GM19238 (cell line): ENCODE results near the gene ZNF148.
"Not testable (repeated sequence)": the region's sequence is repeated elsewhere in the genome, so short reads cannot be mapped to it uniquely, and the experiment has no call there.

ENCODE experiments used
- DNase-seq: peaks from one replicate; pipeline ENCODE4 v3.0.0; 2011; ENCODE audit warnings: low spot score; ENCODE audit not compliant: insufficient read length

ZNF148 gene

DNA sequence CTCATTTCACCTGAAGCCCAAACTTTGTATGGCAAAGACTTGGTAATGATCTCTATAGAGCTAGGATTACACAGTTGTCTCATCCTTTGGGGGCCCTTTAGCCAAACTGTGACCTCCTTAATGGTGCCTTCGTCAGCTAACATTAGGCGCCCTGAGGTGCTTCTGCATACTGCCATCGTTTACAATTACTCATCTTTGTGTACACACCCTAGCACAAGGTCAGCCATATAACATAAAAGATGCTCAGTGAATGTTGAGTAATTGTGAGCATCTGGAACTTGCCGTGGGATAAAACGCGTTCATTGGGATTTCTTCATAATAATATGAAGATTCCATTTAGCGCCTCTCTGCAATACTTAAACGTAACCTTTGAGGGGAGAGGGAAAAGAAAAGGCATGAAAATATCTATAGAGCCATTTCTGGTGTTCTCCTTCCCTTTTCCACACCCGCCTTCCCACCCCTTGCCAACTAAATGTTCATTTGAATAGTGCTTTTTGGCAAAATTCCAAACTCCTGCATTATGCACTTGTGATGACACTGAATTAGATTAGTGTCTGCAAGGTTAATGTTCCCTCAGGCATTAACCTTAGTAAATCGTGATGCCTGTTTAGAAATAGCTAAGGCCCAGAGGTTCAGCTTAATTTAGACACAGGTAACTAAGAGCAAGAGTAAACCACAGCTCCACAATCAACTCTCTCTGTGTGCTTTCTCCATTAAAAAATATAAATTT is 990 bp upstream of the ZNF148 start:
- DNase-seq = no peak

DNA sequence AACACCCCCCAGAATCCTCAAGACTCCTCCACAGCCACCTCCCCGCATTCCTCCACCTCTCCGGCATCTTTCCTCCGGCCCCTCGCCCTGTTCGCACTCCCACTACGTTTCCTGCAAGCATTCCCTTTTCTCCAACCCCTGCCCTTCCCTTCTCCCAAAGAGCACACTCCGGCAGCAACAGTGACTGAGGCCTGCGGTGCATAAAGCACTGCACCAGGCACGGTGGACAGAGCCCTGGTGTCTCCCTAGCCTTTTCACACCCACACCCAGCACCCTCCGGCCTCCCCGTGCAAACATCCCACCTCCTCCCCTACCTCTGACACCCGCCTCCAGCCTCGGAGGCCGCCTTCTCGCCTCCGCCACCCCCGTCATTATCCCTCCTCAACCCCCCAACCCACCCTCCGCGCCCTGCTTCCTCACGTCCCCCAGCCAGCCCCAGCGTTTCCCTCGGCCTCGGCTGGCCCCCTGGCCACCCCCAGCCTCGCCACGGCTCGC is 577 bp downstream of the ZNF148 start:
- DNase-seq = peak; percentile 58

DNA sequence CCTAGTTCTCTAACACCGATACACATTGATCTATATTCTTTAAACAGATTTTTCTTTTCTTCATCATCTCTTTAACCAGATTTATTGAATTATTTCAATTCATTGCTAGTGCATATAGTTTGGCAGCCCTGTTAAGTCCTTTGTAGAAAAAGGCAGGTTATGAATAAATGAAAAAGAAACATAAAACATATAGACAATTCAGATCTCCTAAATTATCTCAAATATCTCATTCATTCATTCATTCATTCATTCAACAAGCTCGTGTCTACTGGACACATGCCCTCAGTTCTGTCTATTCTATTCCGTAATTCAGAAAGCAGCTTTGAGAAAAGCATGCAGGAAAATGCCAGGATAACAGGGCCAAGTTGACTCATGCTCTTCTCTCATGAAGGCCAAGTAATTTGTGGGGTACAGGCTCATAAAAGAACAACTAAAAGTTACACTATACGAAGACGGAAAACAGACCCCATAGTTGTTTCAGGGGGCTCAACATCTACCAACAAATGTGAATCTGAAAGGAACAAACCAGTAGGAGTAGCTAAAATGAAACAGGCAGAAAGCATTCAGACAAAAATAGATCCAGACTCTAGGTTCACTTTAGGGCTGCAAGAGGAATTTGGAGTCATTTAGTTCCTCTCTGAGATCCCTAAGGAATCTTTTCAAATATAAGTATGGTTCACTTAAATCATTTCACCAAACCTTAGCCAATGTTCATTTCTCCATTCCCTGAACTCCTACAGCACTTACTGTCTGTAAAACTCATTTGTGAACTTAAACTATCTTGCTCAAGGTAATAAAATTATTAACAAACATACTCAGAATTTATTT is 7.5 kb downstream of the ZNF148 start:
- no peak for DNase-seq

DNA sequence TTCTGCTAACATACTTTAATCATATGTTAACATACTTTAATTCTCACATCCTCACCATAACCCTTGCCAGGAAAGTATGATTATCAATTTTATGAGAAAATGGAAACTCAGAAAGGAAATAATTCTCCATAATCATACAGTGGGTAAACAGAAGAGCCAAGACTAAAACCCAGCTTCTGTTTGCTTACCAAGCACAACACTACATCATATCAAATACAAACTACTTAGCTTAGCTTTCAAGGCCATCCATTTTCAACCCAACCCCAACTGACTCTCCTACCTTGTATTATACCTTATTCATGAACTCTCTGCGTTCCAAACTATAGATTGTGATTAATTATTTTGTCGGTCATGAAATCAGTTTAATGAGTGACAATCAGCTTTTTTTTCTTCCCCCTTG is 9.0 kb downstream of the ZNF148 start:
- no peak for DNase-seq

DNA sequence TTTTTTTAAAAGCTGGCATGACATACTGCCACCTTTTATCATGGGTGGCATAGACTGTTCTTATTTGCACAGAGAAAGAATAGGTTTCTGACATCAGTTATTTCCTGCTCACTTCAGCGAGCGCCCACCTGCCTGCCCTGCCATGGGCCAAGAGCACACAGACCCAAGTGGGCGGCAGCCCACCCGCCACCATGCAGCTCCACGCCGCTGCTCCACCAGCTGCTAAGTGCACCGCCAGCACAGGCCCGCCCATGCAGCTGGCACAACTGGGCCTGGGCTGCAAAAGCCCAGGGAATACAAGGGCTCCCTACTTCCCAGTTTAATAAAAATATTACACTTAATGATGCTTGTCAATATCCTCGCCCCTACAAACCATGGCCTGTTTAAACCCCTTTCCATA is 15.4 kb downstream of the ZNF148 start:
- DNase-seq = no peak

DNA sequence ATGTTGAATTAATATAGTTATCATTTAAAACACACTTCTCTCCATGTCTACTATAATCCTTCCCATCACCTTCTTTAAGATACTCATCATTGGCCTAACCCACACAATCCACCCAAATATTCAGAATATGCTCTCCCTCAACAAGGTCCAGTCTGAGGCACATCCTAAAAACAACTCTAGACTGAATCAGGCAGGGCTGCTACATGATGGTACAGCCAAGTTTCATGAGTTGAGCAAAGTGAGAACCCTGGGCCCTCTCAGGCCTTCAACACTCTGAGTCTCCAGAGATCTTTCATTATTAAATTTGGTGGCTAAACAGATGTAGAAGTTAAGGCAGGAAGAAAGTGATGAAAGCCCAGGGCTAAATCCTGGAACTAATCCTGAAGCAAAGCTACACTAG is 16.2 kb downstream of the ZNF148 start:
- no peak for DNase-seq

DNA sequence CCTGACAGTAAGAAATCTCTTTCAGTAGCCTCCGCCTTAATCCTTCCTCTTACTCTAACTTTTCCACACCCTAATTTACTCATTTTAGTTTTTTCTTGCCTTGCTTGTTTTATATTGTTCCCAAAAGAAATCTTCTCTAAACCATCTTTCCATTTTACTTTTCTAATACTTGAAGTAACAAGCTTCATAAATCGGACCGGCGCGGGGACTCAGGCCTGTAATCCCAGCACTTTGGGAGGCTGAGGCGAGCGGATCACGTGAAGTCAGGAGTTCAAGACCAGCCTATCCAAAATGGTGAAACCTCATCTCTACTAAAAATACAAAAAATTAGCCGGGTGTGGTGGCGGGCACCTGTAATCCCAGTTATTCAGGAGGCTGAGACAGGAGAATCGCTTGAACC is 17.3 kb downstream of the ZNF148 start:
- no peak for DNase-seq

DNA sequence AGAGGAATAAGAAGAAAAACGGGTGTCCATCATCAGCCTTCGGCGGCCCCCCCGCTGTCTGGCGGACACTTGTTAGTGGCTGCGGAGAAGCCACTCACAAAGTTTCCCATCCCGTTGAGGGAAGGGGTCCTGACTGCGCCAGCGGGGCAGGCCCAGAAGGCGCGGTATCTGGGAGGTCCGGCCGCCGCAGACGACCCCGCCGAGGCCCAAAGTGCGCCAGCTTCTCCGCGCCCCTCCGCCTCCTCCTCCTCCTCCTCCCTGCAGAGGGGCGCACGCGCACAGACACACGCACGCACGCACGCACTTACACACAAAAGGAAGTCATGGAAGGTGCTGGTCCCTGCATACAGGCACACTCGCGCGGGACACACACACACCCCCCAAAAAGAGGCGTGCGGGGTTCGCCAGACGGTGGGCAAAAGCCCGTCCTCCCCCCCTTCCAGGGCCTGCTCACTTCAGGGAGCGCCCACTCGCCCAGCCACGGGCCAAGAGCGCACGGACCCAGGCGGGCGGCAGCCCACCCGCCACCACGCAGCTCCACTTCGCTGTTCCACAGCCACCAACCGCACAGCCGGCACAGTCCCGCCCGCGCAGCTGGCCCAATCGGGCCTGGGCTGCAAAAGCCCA is 18.0 kb downstream of the ZNF148 start:
- peak; percentile 60 for DNase-seq

DNA sequence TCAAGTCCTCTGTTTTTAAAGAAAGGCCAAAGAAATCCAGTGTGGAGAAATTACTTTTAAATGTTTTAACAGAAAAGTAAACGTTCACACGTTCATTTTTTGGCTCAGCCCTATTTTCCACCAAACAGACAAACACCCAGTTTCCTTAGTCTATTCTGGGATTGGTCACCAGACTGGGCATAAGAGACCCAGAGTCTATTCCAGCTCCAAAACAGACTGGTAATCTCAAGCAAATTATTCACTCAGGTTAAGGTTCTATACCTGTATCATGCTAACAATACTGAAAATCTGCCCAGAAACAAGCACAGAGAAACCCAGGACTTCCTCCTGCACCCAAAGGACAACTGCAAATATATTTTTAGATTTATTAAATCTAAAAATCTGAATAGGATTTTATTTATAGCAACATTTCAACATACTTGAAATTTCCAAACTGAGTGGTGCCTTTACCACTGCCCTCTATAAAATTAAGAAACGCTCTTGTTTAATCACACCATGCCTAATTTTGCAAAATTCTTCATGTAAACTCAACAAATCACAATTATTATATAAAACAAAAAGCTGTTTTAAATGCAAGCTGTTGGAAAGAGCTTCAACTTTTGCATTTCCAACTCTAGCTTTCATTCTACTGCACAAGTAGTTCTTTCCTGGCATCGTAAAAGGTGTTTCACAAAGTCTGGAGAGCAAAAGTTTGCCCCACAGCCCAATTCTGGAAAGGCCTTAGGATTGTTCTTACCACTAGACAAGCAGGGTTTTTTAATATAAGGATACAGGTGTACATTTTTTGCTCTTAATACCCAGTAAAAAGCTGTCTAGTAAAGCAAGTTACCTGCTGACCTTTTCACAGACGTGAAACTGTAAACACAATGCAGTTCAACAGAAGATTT is 18.7 kb downstream of the ZNF148 start:
- DNase-seq = no peak

DNA sequence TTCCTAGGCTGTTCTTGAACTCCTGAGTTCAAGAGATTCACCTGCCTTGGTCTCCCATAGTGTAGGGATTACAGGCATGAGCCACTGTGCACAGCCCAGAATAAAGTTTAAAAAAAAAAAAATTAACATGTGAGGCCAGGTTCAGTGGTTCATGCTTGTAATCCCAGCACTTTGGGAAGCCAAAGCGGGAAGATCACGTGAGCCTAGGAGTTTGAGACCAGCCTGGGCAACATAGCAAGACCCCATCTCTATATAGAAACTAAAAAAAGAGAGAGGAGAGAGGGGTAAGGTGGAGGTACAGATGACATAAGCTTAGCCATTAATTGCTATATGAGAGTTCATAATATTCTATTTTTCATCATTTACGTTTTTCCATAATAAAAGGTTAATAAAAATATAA is 21.5 kb downstream of the ZNF148 start:
- no peak for DNase-seq

DNA sequence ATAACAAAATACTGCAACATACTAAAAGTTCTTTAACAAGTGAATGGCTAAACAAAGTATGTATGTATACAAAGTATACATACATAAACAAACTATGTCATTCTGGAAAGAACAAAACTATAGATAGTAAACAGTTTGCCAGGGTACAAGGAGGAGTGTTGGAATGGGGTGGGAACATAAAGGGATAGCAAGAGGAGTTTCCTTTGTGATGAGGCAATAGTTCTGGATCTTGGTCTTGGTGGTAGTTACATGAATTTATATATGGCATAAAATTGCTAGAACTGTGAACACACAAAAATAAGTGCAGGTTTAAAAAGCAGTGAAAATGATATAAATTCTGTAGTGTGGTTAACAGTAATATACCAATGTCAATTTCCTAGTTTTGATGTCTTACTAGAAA is 22.0 kb downstream of the ZNF148 start:
- no peak for DNase-seq

DNA sequence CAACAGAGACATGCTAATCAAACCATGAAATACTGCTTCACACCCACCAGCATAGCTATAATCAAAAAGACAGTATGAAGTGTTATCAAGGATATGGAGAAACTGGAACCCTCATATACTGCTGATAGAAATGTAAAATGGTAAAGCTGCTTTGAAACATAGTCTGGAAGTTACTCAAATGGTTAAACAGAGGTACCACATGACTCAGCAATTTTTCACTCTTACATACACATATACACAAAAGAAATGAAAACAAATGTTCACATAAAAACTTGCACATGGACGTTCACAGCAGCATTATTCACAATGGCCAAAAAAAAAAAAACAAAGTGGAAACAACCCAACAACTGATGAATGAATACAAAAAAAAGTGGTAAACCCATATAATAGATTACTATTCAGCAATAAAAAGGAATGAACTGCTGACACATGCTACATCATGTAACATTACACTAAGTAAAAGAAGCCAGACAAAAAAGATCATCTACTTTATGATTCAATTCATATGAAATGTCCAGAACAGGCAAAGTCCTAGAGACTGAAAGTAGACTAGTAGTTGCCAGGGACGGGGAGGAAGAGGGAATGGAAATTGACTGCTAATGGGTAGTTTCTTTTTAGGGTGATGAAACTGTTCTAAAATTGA is 23.2 kb downstream of the ZNF148 start:
- DNase-seq = no peak

DNA sequence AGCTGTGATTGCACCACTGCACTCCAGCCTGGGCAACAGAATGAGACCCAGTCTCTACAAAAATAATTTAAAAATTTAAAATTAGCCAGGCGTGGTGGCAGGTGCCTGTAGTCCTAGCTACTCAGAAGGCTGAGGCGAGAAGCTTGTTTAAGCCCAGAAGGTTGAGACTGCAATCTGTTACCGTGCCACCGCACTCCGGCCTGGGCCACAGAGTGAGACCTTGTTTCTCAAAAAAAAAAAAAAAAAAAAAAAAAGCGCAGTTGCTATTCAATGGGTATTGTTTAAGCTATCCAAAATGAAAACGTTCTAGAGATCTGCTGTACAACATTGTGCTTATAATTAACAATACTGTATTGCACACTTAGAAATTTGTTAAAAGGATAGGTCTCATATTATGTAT is 24.0 kb downstream of the ZNF148 start:
- DNase-seq = no peak

DNA sequence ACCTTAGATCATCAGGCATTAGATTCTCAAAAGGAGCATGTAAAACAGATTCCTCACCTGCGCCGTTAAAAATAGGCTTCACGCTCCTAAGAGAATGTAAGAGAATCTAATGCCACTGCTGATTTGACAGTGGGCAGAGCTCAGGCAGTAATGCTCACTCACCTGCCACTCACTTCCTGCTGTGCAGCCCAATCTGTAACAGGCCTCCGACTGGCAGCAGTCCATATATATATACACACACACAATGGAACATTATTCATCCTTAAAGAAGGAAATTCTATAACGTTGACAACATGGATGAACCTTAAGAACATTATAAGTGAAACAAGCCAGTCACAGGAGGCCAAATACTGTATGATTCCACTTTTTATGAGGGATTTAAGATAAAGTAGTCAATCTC is 24.5 kb downstream of the ZNF148 start:
- DNase-seq = no peak

DNA sequence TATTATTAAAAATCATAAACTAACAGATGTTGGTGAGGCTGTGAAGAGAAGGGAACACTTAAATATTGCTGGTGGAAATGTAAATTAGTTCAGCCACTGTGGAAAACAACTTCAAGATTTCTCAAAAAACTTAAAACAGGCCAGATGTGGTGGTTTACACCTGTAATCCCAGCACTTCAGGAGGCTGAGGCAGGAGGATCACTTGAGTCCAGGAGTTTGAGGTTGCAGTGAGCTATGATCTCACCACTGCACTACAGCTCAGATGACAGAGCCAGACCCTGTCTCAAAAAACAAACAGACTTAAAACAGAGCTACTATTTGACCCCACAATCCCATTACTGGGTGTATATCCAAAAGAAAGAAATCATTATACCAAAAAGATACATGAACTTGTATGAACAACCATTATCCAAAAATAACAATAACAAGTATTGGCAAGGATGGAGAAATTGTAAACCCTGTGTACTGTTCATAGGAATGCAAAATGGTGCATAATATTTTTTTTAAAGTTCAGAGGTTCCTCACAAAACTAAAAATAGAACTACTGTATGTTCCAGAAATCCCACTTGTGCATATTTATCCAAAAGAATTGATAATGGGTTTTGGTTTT is 25.5 kb downstream of the ZNF148 start:
- no peak for DNase-seq

DNA sequence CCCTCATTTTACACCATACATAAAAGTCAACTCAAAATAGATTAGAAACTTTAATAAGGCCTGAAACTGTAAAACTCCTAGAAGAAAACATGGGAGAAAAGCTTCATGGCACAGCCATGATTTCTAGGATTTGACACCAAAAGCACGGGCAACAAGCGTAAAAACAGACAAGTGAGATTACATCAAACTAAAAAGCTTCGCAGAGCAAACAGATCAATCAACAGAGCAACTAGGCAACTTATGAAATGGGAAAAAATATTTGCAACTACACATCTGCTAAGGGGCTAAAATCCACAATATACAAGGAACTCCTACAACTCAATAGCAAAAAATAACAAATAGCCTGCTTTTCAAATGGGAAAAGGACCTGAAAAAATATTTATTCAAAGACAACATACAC is 26.1 kb downstream of the ZNF148 start:
- DNase-seq = no peak

DNA sequence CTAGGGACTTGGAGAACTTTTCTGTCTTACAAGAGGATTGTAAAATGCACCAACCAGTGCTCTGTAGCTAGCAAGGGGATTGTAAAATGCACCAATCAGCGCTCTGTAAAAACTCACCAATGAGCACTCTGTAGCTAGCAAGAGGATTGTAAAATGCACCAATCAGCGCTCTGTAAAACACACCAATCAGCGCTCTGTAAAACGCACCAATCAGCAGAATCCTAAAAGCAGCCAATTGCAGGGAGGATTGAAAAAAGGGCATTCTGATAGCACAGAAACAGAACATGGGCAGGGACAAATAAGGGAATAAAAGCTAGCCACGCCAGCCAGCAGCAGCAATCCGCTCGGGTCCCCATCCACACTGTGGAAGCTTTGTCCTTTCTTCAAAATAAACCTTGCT is 31.8 kb downstream of the ZNF148 start:
- not testable (repeated sequence) for DNase-seq

DNA sequence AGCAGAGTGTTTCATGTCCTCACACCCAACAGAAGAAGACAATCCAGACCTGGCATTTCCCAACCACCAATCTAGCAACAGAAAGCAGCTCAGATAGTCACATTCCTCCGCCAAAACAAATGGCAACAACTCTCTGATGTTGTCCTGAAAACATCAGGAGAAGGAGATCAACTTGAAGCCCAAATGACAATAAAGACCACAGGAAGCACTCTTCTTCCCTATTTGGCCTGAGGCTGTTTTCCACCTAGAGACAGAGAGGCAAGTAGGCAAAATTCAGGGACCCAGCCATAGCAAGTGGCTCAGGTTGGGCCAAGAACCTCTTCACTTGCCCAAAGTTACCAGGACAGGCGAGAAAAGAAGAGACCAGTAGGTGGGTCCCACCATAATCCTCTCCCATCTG is 35.0 kb downstream of the ZNF148 start:
- no peak for DNase-seq

DNA sequence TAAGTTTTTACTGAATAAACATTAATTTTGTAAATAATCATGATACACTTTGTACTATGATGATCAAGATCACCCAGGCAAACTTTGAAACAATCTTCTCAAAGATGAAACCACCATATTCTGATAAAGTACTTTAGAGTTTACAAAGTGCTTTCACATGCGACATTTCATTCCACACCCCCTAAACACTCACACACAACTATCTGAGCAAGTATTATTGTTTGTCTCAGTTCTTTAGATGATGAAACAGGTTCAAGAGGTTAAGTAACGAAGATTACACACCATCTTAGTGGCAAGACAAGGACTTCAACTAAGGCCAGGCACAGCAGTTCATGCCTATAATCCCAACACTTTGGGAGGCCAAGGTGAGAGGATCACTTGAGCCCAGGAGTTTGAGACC is 37.6 kb downstream of the ZNF148 start:
- DNase-seq = no peak
